Thyroid gland (tissue), 4 donors: ENCODE results near the gene FBRSL1. TPM values are rescaled to one million over a fixed set of nuclear protein-coding genes. Genes with fewer than 3 reads are reported as not detected.

ENCODE experiments used
- DNase-seq, 2 donors: peaks; one replicate each; pipeline ENCODE4 v3.0.0-alpha.2; 2019
- H3K27ac ChIP-seq, 3 donors: fragments of 200-600 bp; sonication (generic); 1 replicate in 2 of 3; 2 replicates in 1 of 3; pipeline ENCODE4 v1.5.1; 2016 to 2019; ENCODE audit warnings: mild to moderate bottlenecking in 1 of 3, moderate library complexity in 1 of 3
- H3K27me3 ChIP-seq: fragments of 200-600 bp; sonication (generic); one replicate; pipeline ENCODE4 v1.5.1; 2019
- H3K36me3 ChIP-seq, 2 donors: fragments of 200-600 bp; sonication (generic); one replicate each; pipeline ENCODE4 v1.5.1; 2016 to 2019
- H3K4me1 ChIP-seq, 2 donors: fragments of 200-600 bp; sonication (generic); one replicate each; pipeline ENCODE4 v1.5.1; 2017 to 2019
- H3K4me3 ChIP-seq, 3 donors: fragments of 200-600 bp; sonication (generic); replicated peaks in 1 of 3; 1 replicate in 2 of 3; 2 replicates in 1 of 3; pipeline ENCODE4 v1.5.1; 2016; ENCODE audit warnings: mild to moderate bottlenecking in 1 of 3
- H3K9me3 ChIP-seq: fragments of 200-600 bp; sonication (generic); one replicate; pipeline ENCODE4 v1.5.1; 2017
- POLR2A ChIP-seq, 2 donors: fragments of 450-650 bp; IDR thresholded peaks; one replicate each; pipeline ENCODE4 v1.6.1; 2017; ENCODE audit warnings: antibody characterized with exemption in 2 of 2, mild to moderate bottlenecking in 2 of 2, moderate library complexity in 1 of 2
- WGBS, 2 donors: methylation state at CpG; one replicate each; pipeline ENCODE4 v1.1.5; 2017; 5-methylcytosine and 5-hydroxymethylcytosine counted together
- intact Hi-C: fragments of 100-400 bp; cut with DNase I; formaldehyde crosslinking; loops from one replicate; pipeline ENCODE4 v1.15.1; 2023
- total RNA-seq, 4 donors: library from RNA; depleted of rRNA; stranded (reverse); fragments of >200 nt; gene quantifications; one replicate each; pipeline ENCODE4 v1.2.3, GENCODE V29; 2016
- TF ChIP-seq, protein P1 (sequence below), 6 experiments: fragments of 200-600 bp in 3 of 6; fragments of 450-650 bp in 3 of 6; sonication (generic) in 3 of 6; IDR thresholded peaks; one replicate each; pipeline ENCODE4 v1.5.1; 2016 to 2019; ENCODE audit warnings: antibody characterized with exemption in 6 of 6, mild to moderate bottlenecking in 2 of 6, inconsistent platforms in 1 of 6, moderate library complexity in 1 of 6

FBRSL1 gene
- total RNA-seq, 4 donors from 2014 or later: 9.2 to 19.7 (median 12.0) TPM

GRCh38 chr12:132490422-132491137 lies 629 bp downstream of the FBRSL1 start:
- DNase-seq: peak; percentile 27 to 29
- WGBS, 2 donors: 3 to 50% methylated on average over 2 to 11 of the region's 110 CpGs
- TF ChIP-seq POLR2A (IDR thresholded peaks at IDR 0.05): no peak
- TF ChIP-seq, protein P1, sequence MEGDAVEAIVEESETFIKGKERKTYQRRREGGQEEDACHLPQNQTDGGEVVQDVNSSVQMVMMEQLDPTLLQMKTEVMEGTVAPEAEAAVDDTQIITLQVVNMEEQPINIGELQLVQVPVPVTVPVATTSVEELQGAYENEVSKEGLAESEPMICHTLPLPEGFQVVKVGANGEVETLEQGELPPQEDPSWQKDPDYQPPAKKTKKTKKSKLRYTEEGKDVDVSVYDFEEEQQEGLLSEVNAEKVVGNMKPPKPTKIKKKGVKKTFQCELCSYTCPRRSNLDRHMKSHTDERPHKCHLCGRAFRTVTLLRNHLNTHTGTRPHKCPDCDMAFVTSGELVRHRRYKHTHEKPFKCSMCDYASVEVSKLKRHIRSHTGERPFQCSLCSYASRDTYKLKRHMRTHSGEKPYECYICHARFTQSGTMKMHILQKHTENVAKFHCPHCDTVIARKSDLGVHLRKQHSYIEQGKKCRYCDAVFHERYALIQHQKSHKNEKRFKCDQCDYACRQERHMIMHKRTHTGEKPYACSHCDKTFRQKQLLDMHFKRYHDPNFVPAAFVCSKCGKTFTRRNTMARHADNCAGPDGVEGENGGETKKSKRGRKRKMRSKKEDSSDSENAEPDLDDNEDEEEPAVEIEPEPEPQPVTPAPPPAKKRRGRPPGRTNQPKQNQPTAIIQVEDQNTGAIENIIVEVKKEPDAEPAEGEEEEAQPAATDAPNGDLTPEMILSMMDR (IDR thresholded peaks at IDR 0.05): no peak
- Histone ChIP-seq H3K27ac (no peak overlapping the region), H3K9me3 (no peaks in the 10 kb centered on the region), H3K27me3 (no peaks in the 10 kb centered on the region), H3K4me3 (peak overlapping the region; percentile 44 to 61 (median 49)), H3K4me1 (peaks cover 38 to 47% of the 10 kb centered on the region in 2 donors), H3K36me3 (no peaks in the 10 kb centered on the region)
- intact Hi-C loops: loop anchor here (10.0 kb wide), 1 partner anchor 346 kb away; the partner anchor contains the start of genes DDX51 and NOC4L

DNA sequence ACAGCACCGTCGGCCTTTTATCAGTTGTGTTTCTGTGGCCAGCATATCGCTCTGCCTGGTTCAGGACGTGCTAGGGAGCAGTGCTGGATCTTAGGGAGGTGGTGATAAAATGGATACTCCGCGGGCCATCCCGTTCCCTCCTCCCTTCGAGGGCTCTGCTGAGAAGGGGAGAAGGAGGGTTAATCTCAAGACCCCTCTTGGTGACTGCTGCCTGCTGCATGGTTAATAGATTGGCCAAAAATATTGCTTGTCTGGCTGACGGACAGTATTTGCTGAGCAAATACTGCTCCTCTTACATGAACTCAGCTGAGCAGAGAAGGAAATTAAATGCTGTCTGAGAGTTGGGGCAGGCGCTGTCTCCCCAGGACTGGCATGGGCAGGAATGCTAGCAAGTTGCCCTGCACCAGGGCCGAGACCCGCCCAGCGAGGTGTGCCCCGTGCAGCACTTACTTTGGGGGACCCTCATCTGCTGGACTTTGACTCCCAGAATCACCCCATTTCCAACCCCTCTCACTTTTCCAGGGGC lies 1.2 kb downstream of the FBRSL1 start:
- no peak for DNase-seq
- Histone ChIP-seq H3K27me3 (no peaks in the 10 kb centered on the region), H3K4me1 (peaks cover 38 to 51% of the 10 kb centered on the region in 2 donors), H3K27ac (no peak overlapping the region), H3K36me3 (no peaks in the 10 kb centered on the region), H3K4me3 (peak overlapping the region; percentile 44 to 61 (median 49)), H3K9me3 (no peaks in the 10 kb centered on the region)
- intact Hi-C loops: loop anchor here (10.0 kb wide), 1 partner anchor 346 kb away; the partner anchor contains the start of genes DDX51 and NOC4L
- TF ChIP-seq, protein P1 (IDR thresholded peaks at IDR 0.05): no peak
- TF ChIP-seq POLR2A (IDR thresholded peaks at IDR 0.05): no peak
- 26 to 33% methylated on average over 14 of the region's 14 CpGs for WGBS, 2 donors

DNA sequence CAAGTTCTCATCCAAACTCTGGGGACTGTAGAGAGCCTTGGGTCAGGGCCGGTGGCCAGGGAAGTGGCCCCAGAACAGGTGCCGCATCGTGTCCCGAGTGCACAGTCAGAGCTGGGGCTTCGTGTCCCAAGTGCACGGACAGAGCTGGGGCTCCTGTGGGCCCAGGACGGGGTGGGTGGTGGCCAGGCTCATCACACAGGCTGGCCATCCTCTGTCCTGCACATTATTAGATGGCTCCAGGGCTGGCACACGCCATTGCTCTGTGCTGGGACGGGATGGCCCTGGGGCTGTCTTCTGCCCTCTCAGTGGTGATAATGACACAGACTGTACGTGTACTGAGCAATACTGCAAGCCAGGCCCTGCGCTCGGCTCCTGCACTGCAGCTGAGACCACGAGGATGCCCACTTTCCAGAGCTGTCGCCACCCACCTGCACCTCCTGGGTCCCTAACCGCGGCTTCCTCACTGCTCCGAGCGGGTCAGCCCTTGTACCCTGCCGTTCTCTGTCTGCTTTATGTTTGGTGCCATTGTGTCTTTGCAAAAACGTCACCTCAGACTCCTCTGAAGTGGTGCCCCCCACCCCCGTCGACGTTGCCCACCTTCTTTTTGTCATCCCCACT lies 1.9 kb downstream of the FBRSL1 start:
- TF ChIP-seq, protein P1 (IDR thresholded peaks at IDR 0.05): no peak
- TF ChIP-seq POLR2A (IDR thresholded peaks at IDR 0.05): no peak
- 78 to 81% methylated on average over 16 to 20 of the region's 23 CpGs for WGBS, 2 donors
- intact Hi-C loops: loop anchor here (10.0 kb wide), 1 partner anchor 347 kb away; the partner anchor contains the start of genes DDX51 and NOC4L
- H3K4me3 ChIP-seq: peak overlapping the region in 1 of 3 donors; percentile 61
- H3K9me3 ChIP-seq: no peaks in the 10 kb centered on the region
- no peak for DNase-seq
- peaks cover 38 to 56% of the 10 kb centered on the region in 2 donors for H3K4me1 ChIP-seq
- H3K36me3 ChIP-seq: no peaks in the 10 kb centered on the region
- no peaks in the 10 kb centered on the region for H3K27me3 ChIP-seq
- H3K27ac ChIP-seq: no peak overlapping the region

- intact Hi-C loops: loop anchor here (10.0 kb wide), 1 partner anchor 348 kb away; the partner anchor contains the start of genes DDX51 and NOC4L
- TF ChIP-seq, protein P1 (IDR thresholded peaks at IDR 0.05): no peak
- TF ChIP-seq POLR2A (IDR thresholded peaks at IDR 0.05): no peak
- peaks cover 38 to 59% of the 10 kb centered on the region in 2 donors for H3K4me1 ChIP-seq
- no peak for DNase-seq
- peak overlapping the region in 1 of 3 donors; percentile 61 for H3K4me3 ChIP-seq
- H3K27ac ChIP-seq: no peak overlapping the region
- H3K27me3 ChIP-seq: no peaks in the 10 kb centered on the region
- H3K36me3 ChIP-seq: no peaks in the 10 kb centered on the region
- no peaks in the 10 kb centered on the region for H3K9me3 ChIP-seq
- WGBS, 2 donors: 86 to 93% methylated on average over 7 to 12 of the region's 12 CpGs
Observed at GRCh38 chr12:132492522-132492921, 2.6 kb downstream of the FBRSL1 start.
